ENCODE results near the gene ATP2A3. TPM values are rescaled to one million over a fixed set of nuclear protein-coding genes. Genes with fewer than 3 reads are reported as not detected.
A peak's percentile ranks its signal among the peaks of the same experiment; 100 is the strongest.

ATP2A3 gene
- polyA plus RNA-seq, 1 donor from 2014 or later = not detected

DNA sequence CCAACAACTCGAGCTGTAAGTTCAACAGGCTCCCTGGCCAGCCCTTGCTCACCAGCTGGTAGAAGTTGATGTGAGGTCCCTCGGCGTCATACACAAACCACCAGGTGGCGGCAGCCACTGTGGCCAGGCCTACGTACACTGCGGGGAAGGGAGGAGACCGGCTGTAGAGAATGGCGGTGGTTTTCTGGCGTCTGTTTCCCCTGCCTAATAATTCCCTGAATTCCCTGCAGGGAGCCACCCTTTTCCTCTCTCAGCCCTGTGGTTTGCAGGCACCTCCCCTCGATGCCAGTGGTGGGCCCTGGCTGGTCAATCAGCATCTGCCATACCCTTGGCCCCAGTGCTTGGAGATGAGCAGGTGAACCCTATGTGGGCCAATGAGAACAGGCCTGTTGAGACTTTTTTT lies 29.1 kb downstream of the ATP2A3 start:
- no peaks in the 10 kb centered on the region for H3K9me2 ChIP-seq (ENCODE audit: insufficient read depth, low read length)
- no peak overlapping the region for H3K27ac ChIP-seq (ENCODE audit: low read length)
- H3K9ac ChIP-seq (ENCODE audit: low read length) = no peak overlapping the region
- H3K27me3 ChIP-seq (ENCODE audit: insufficient read depth, low read depth, low read length) = no peaks in the 10 kb centered on the region
- no peak overlapping the region for H3K4me3 ChIP-seq (ENCODE audit: low read length)
- TF ChIP-seq, protein P1, sequence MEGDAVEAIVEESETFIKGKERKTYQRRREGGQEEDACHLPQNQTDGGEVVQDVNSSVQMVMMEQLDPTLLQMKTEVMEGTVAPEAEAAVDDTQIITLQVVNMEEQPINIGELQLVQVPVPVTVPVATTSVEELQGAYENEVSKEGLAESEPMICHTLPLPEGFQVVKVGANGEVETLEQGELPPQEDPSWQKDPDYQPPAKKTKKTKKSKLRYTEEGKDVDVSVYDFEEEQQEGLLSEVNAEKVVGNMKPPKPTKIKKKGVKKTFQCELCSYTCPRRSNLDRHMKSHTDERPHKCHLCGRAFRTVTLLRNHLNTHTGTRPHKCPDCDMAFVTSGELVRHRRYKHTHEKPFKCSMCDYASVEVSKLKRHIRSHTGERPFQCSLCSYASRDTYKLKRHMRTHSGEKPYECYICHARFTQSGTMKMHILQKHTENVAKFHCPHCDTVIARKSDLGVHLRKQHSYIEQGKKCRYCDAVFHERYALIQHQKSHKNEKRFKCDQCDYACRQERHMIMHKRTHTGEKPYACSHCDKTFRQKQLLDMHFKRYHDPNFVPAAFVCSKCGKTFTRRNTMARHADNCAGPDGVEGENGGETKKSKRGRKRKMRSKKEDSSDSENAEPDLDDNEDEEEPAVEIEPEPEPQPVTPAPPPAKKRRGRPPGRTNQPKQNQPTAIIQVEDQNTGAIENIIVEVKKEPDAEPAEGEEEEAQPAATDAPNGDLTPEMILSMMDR (IDR thresholded peaks at IDR 0.05; ENCODE audit: poor library complexity, severe bottlenecking) = peak; percentile 25
- no peak for TF ChIP-seq RAD21 (conservative IDR thresholded peaks at IDR 0.05)
- no peak overlapping the region for H3K4me2 ChIP-seq (ENCODE audit: low read length)
- no peaks in the 10 kb centered on the region for H3K36me3 ChIP-seq (ENCODE audit: insufficient read depth, low read length)
- no peaks in the 10 kb centered on the region for H3F3A ChIP-seq (ENCODE audit: insufficient read depth, low read length, poor library complexity, severe bottlenecking)
- H2AFZ ChIP-seq (ENCODE audit: low read depth, low read length) = no peak overlapping the region
- H3K79me2 ChIP-seq (replicated peaks; ENCODE audit: insufficient read depth, low read length) = no peaks in the 10 kb centered on the region
- H4K20me1 ChIP-seq (ENCODE audit: insufficient read depth) = no peaks in the 10 kb centered on the region
- no peaks in the 10 kb centered on the region for H3K9me3 ChIP-seq (ENCODE audit: low read length)

DNA sequence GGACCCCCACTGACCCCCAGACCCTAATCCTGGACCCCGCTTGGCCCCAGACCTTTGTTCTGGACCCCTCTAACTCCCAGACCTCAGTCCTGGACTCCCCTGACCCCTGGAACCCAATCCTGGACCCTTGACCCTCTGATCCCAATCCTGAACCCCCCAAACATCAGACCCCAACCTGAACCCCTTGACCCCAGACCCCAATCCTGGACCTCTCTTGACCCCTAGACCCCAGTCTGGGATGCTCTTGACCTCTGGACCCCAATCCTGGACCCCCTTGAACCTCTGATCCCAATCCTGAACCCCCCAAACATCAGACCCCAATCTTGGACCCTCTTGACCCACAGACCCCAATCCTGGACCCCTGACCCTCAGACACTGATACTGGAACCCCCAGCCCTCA lies 34.5 kb downstream of the ATP2A3 start:
- Histone ChIP-seq H3K9me2 (ENCODE audit: insufficient read depth, low read length) (no peaks in the 10 kb centered on the region), H3K27me3 (ENCODE audit: insufficient read depth, low read depth, low read length) (no peaks in the 10 kb centered on the region), H3K4me3 (ENCODE audit: low read length) (no peak overlapping the region), H3K4me2 (ENCODE audit: low read length) (no peak overlapping the region), H3K27ac (ENCODE audit: low read length) (no peak overlapping the region), H3K79me2 (replicated peaks; ENCODE audit: insufficient read depth, low read length) (no peaks in the 10 kb centered on the region), H4K20me1 (ENCODE audit: insufficient read depth) (no peaks in the 10 kb centered on the region), H3K36me3 (ENCODE audit: insufficient read depth, low read length) (no peaks in the 10 kb centered on the region), H2AFZ (ENCODE audit: low read depth, low read length) (no peak overlapping the region), H3K9me3 (ENCODE audit: low read length) (no peaks in the 10 kb centered on the region), H3F3A (ENCODE audit: insufficient read depth, low read length, poor library complexity, severe bottlenecking) (no peaks in the 10 kb centered on the region), H3K9ac (ENCODE audit: low read length) (no peak overlapping the region)
- no peak for TF ChIP-seq TAF1 (IDR thresholded peaks at IDR 0.05; ENCODE audit: low read depth)

DNA sequence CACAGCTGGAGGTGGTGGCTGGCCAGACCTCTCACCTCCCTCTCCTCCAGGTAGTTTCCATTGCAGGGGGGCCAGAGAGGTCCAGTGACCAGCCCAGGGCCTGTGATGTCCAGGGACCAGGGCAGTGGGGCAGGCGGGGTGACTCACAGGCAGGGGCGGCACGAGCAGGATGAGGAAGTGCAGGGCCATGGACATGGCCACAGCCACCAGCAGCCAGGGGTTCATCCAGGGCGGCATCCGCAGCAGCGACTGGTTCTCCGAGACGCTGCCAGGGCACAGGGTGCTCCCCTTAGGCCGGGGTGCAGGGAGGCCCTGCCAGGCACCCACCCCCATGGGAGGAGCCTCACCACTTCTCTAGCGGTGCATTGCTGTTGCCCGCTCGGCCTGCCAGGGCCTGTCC lies 35.1 kb downstream of the ATP2A3 start:
- no peak overlapping the region for H2AFZ ChIP-seq (ENCODE audit: low read depth, low read length)
- no peaks in the 10 kb centered on the region for H3K27me3 ChIP-seq (ENCODE audit: insufficient read depth, low read depth, low read length)
- H3K4me2 ChIP-seq (ENCODE audit: low read length) = no peak overlapping the region
- H3K36me3 ChIP-seq (ENCODE audit: insufficient read depth, low read length) = no peaks in the 10 kb centered on the region
- H3K9me2 ChIP-seq (ENCODE audit: insufficient read depth, low read length) = no peaks in the 10 kb centered on the region
- H3K79me2 ChIP-seq (replicated peaks; ENCODE audit: insufficient read depth, low read length) = no peaks in the 10 kb centered on the region
- TF ChIP-seq EZH2 (IDR thresholded peaks at IDR 0.05; ENCODE audit: borderline replicate concordance, insufficient read depth, low read length, poor library complexity, severe bottlenecking) (no peak), RAD21 (conservative IDR thresholded peaks at IDR 0.05) (no peak), POLR2AphosphoS5 (IDR thresholded peaks at IDR 0.05) (no peak), EP300 (conservative IDR thresholded peaks at IDR 0.05; ENCODE audit: poor library complexity, severe bottlenecking) (no peak), SMC3 (conservative IDR thresholded peaks at IDR 0.05; ENCODE audit: poor library complexity) (no peak), MXI1 (conservative IDR thresholded peaks at IDR 0.05; ENCODE audit: poor library complexity, severe bottlenecking) (no peak), TAF1 (IDR thresholded peaks at IDR 0.05; ENCODE audit: low read depth) (no peak)
- TF ChIP-seq, protein P1 (IDR thresholded peaks at IDR 0.05; ENCODE audit: poor library complexity, severe bottlenecking) = no peak
- TF ChIP-seq, protein P2, sequence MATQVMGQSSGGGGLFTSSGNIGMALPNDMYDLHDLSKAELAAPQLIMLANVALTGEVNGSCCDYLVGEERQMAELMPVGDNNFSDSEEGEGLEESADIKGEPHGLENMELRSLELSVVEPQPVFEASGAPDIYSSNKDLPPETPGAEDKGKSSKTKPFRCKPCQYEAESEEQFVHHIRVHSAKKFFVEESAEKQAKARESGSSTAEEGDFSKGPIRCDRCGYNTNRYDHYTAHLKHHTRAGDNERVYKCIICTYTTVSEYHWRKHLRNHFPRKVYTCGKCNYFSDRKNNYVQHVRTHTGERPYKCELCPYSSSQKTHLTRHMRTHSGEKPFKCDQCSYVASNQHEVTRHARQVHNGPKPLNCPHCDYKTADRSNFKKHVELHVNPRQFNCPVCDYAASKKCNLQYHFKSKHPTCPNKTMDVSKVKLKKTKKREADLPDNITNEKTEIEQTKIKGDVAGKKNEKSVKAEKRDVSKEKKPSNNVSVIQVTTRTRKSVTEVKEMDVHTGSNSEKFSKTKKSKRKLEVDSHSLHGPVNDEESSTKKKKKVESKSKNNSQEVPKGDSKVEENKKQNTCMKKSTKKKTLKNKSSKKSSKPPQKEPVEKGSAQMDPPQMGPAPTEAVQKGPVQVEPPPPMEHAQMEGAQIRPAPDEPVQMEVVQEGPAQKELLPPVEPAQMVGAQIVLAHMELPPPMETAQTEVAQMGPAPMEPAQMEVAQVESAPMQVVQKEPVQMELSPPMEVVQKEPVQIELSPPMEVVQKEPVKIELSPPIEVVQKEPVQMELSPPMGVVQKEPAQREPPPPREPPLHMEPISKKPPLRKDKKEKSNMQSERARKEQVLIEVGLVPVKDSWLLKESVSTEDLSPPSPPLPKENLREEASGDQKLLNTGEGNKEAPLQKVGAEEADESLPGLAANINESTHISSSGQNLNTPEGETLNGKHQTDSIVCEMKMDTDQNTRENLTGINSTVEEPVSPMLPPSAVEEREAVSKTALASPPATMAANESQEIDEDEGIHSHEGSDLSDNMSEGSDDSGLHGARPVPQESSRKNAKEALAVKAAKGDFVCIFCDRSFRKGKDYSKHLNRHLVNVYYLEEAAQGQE (IDR thresholded peaks at IDR 0.05; ENCODE audit: borderline replicate concordance) = no peak
- H3K27ac ChIP-seq (ENCODE audit: low read length) = no peak overlapping the region
- no peaks in the 10 kb centered on the region for H3F3A ChIP-seq (ENCODE audit: insufficient read depth, low read length, poor library complexity, severe bottlenecking)
- H3K9me3 ChIP-seq (ENCODE audit: low read length) = no peaks in the 10 kb centered on the region
- no peaks in the 10 kb centered on the region for H4K20me1 ChIP-seq (ENCODE audit: insufficient read depth)
- no peak overlapping the region for H3K9ac ChIP-seq (ENCODE audit: low read length)
- no peak overlapping the region for H3K4me3 ChIP-seq (ENCODE audit: low read length)

Data from neural cell (in vitro differentiated cells).